K562 (cell line): ENCODE data around the gene PAF1. TPM values are rescaled to one million over a fixed set of nuclear protein-coding genes. Genes with fewer than 3 reads are reported as not detected.

Source experiments
- ATAC-seq: fragments of 200-7000 bp; cut with Tn5 transposase; 3 replicates; pipeline ENCODE4 v1.9.1; 2020; ENCODE audit warnings: moderate library complexity
- BruUV-seq: library from RNA; stranded (reverse); fragments of 400-500 nt; replicated peaks from 2 replicates; lab custom pipeline; 2021; lab: Mats Ljungman, UMichigan
- CTCF ChIA-PET: fragments of 300-600 bp; formaldehyde crosslinking; extraction: SDS; loops from one replicate; lab custom pipeline; 2021; ENCODE audit warnings: low intra/inter-chr PET ratio; lab: Yijun Ruan, JAX
- POLR2A ChIA-PET: fragments of 300-600, 350-650 bp; sonication (Branson Sonifier 250); formaldehyde crosslinking; extraction: SDS; loops from one replicate; lab custom pipeline; 2021; ENCODE audit warnings: antibody characterized with exemption, inconsistent platforms; lab: Yijun Ruan, JAX
- DNase-seq, 4 experiments: peaks; one replicate each; pipeline versions ENCODE4 v3.0.0 to v3.0.0-alpha.2; 2011 to 2018; ENCODE audit warnings: low spot score in 3 of 4, mixed read lengths in 3 of 4; ENCODE audit errors: extremely low read depth in 1 of 4
- FAIRE-seq: peaks from 2 replicates; lab custom pipeline; 2011; peaks lifted over from hg19 to GRCh38; lab: Jason Lieb, UNC
- H2AFZ ChIP-seq: 2 replicates; pipeline ENCODE4 v1.6.0; 2011; ENCODE audit warnings: low read depth, low read length, control low read depth, inconsistent platforms
- H3K27ac ChIP-seq: fragments of 200-600 bp; 3 replicates; pipeline ENCODE4 v1.8.0; 2011; ENCODE audit warnings: low read depth, mild to moderate bottlenecking, control low read depth, inconsistent platforms, low read length, moderate library complexity, mixed read lengths; ENCODE audit errors: extremely low read depth
- H3K27me3 ChIP-seq, 2 experiments: fragments of 300-600 bp in 1 of 2; 2 replicates in 1 of 2; 3 replicates in 1 of 2; pipeline versions ENCODE4 v1.6.0 to v1.8.0; 2011; ENCODE audit warnings: inconsistent platforms in 2 of 2, low read length in 2 of 2, mild to moderate bottlenecking in 1 of 2, mixed read lengths in 1 of 2, moderate library complexity in 1 of 2; ENCODE audit not compliant: control insufficient read depth in 2 of 2, insufficient read depth in 2 of 2
- H3K36me3 ChIP-seq: fragments of 300-600 bp; 3 replicates; pipeline ENCODE4 v1.8.0; 2011; ENCODE audit warnings: mild to moderate bottlenecking, low read length, inconsistent platforms; ENCODE audit not compliant: control insufficient read depth, insufficient read depth
- H3K4me1 ChIP-seq, 2 experiments: fragments of 200-600 bp in 1 of 2; replicated peaks in 1 of 2; 2 replicates in 1 of 2; 3 replicates in 1 of 2; pipeline versions ENCODE4 v1.5.1 to v1.8.0; 2011; ENCODE audit warnings: inconsistent platforms in 2 of 2, low read length in 2 of 2, mild to moderate bottlenecking in 1 of 2, mixed read lengths in 1 of 2, moderate library complexity in 1 of 2; ENCODE audit not compliant: control insufficient read depth in 2 of 2, insufficient read depth in 2 of 2
- H3K4me2 ChIP-seq: 2 replicates; pipeline ENCODE4 v1.6.1; 2011; ENCODE audit warnings: low read length, control low read depth, inconsistent platforms, mixed read lengths; ENCODE audit not compliant: insufficient read depth
- H3K4me3 ChIP-seq: fragments of 200-600 bp; sonication (generic), shearing (Covaris generic); 2 replicates; pipeline ENCODE4 v1.5.1; 2016; ENCODE audit warnings: control low read depth, inconsistent platforms
- H3K79me2 ChIP-seq: fragments of 200-600 bp; 3 replicates; pipeline ENCODE4 v1.8.0; 2011; ENCODE audit warnings: low read length, inconsistent platforms; ENCODE audit not compliant: control insufficient read depth, insufficient read depth
- H3K9ac ChIP-seq, 2 experiments: 2 replicates each; pipeline versions ENCODE4 v1.6.0 to v1.6.1; 2011; ENCODE audit warnings: low read depth in 2 of 2, low read length in 2 of 2, control low read depth in 1 of 2, inconsistent platforms in 1 of 2, mild to moderate bottlenecking in 1 of 2, mixed read lengths in 1 of 2; ENCODE audit not compliant: insufficient read depth in 1 of 2
- H3K9me1 ChIP-seq: one replicate; pipeline ENCODE4 v1.6.0; 2011; ENCODE audit warnings: inconsistent platforms, mild to moderate bottlenecking, low read length, moderate library complexity; ENCODE audit not compliant: control insufficient read depth, insufficient read depth
- H3K9me3 ChIP-seq: replicated peaks from 2 replicates; pipeline ENCODE4 v1.5.1; 2011; ENCODE audit warnings: low read depth, low read length, inconsistent platforms; ENCODE audit not compliant: control insufficient read depth, insufficient read depth
- H4K20me1 ChIP-seq: replicated peaks from 2 replicates; pipeline ENCODE4 v1.6.1; 2011; ENCODE audit warnings: low read length, inconsistent platforms, mixed read lengths; ENCODE audit not compliant: control insufficient read depth, insufficient read depth
- BCOR ChIP-seq: fragments of 450-650 bp; IDR thresholded peaks from 2 replicates; pipeline ENCODE4 v1.6.1; 2016
- WGBS: fragments of 100-300 bp; shearing (Covaris generic); methylation state at CpG from one replicate; pipeline ENCODE4 v1.1.6; 2016; ENCODE audit warnings: low coverage, mixed read lengths; ENCODE audit not compliant: insufficient coverage; ENCODE audit errors: missing lambda C conversion rate; 5-methylcytosine and 5-hydroxymethylcytosine counted together
- in situ Hi-C: fragments of 300-500 bp; cut with MboI; formaldehyde crosslinking; loops from 4 replicates; pipeline ENCODE4 v1.15.0; 2018; ENCODE audit warnings: inconsistent platforms, mixed read lengths
- intact Hi-C: fragments of 100-400 bp; cut with micrococcal nuclease; formaldehyde crosslinking; loops from 2 replicates; pipeline ENCODE4 v1.14.2; 2022
- polyA plus RNA-seq, 8 experiments: library from polyadenylated mRNA; depleted of rRNA in 4 of 8; stranded (reverse) in 5 of 8; unstranded in 3 of 8; fragments of >200 nt; fragmentation: Nextera tagmentation in 2 of 8; fragmentation: Illumina TruSeq in 1 of 8; extraction: Ambion mirVana in 2 of 8; extraction: Trizol in 1 of 8; gene quantifications; 2 replicates each; pipeline versions ENCODE4 v1.2.1 to v1.2.3, GENCODE V29; 2011 to 2014; ENCODE audit warnings: inconsistent platforms in 1 of 8, missing spikeins in 1 of 8
- total RNA-seq, 7 experiments: library from RNA; depleted of rRNA in 6 of 7; stranded (reverse); fragments of >200 nt in 6 of 7; fragmentation: Illumina TruSeq in 2 of 7; extraction: Trizol in 2 of 7; gene quantifications; 2 replicates each; pipeline versions ENCODE4 v1.2.1 to v1.2.3, GENCODE V29; 2011 to 2021; ENCODE audit warnings: low replicate concordance in 1 of 7
- TF ChIP-seq, protein P1 (sequence below): sonication (generic); formaldehyde crosslinking; IDR thresholded peaks from 2 replicates; pipeline ENCODE4 v1.8.0; 2023; ENCODE audit warnings: missing genetic modification reagents, mild to moderate bottlenecking, borderline replicate concordance

The PAF1 gene
- total and polyA plus RNA-seq, 9 of the 15 experiments (the other 6 are each of a cell fraction or from before 2014, with no cell fraction given), result 1.5 to 45.0 (median 33.8) TPM

DNA sequence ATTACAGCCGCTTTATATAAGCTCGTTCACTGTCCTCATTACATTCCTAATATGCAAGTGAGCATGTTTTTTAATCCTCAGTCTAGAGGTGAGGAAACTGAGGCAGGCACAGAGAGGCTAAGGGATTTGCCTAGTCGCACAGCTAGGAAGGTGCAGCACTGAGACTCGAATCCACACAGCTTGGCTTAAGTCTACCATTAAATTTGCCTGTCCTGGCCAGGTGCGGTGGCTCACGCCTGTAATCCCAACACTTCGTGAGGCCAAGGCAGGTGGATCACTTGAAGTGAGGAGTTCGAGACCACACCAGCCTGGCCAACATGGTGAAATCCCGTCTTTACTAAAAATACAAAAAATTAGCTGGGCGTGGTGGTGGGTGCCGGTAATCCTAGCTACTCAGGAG lies 36.8 kb upstream of the PAF1 start:
- Histone ChIP-seq H3K79me2 (peaks cover under 1% of the 10 kb centered on the region; the same call in 2 of the 3 replicates), H3K27me3 (no peaks in the 10 kb centered on the region), H3K9me1 (no peaks in the 10 kb centered on the region), H4K20me1 (0 out of 2 replicates have a peak, but pooled peaks cover under 1% of the 10 kb centered on the region), H3K27ac (no peak overlapping the region), H2AFZ (no peak overlapping the region), H3K4me2 (no peak overlapping the region), H3K36me3 (peaks cover 21% of the 10 kb centered on the region; the same call in 2 of the 3 replicates), H3K4me3 (no peak overlapping the region), H3K4me1 (peaks cover 11 to 29% of the 10 kb centered on the region in 2 experiments), H3K9me3 (no peaks in the 10 kb centered on the region), H3K9ac (peak overlapping the region in 1 of 2 experiments; percentile 8; a peak in 1 of 4 replicates)
- no TSS peak for BruUV-seq
- DNase-seq, result no peak
- POLR2A ChIA-PET, result interaction anchor here (0.6 to 9.1 kb wide), 3 partner anchors 6 to 137 kb away, joined by 3 to 141 read pairs (median 5); partner anchors contain the start of gene RPS16
- intact Hi-C loops (no loop called here), in situ Hi-C loops (no loop called here)
- no peak for ATAC-seq
- CTCF ChIA-PET, result no interaction called here
- WGBS, result 52% methylated on average over 11 of the region's 11 CpGs
- TF ChIP-seq, protein P1, sequence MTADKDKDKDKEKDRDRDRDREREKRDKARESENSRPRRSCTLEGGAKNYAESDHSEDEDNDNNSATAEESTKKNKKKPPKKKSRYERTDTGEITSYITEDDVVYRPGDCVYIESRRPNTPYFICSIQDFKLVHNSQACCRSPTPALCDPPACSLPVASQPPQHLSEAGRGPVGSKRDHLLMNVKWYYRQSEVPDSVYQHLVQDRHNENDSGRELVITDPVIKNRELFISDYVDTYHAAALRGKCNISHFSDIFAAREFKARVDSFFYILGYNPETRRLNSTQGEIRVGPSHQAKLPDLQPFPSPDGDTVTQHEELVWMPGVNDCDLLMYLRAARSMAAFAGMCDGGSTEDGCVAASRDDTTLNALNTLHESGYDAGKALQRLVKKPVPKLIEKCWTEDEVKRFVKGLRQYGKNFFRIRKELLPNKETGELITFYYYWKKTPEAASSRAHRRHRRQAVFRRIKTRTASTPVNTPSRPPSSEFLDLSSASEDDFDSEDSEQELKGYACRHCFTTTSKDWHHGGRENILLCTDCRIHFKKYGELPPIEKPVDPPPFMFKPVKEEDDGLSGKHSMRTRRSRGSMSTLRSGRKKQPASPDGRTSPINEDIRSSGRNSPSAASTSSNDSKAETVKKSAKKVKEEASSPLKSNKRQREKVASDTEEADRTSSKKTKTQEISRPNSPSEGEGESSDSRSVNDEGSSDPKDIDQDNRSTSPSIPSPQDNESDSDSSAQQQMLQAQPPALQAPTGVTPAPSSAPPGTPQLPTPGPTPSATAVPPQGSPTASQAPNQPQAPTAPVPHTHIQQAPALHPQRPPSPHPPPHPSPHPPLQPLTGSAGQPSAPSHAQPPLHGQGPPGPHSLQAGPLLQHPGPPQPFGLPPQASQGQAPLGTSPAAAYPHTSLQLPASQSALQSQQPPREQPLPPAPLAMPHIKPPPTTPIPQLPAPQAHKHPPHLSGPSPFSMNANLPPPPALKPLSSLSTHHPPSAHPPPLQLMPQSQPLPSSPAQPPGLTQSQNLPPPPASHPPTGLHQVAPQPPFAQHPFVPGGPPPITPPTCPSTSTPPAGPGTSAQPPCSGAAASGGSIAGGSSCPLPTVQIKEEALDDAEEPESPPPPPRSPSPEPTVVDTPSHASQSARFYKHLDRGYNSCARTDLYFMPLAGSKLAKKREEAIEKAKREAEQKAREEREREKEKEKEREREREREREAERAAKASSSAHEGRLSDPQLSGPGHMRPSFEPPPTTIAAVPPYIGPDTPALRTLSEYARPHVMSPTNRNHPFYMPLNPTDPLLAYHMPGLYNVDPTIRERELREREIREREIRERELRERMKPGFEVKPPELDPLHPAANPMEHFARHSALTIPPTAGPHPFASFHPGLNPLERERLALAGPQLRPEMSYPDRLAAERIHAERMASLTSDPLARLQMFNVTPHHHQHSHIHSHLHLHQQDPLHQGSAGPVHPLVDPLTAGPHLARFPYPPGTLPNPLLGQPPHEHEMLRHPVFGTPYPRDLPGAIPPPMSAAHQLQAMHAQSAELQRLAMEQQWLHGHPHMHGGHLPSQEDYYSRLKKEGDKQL (CRISPR knock-in tag), result no peak
- TF ChIP-seq BCOR, result peak; percentile 28; the same call in 1 of the 2 replicates
- no peak for FAIRE-seq
